HG02973 (cell line): Measurements from ENCODE around the gene AGAP3.

Source experiments
- ATAC-seq: cut with Tn5 transposase; IDR thresholded peaks from one replicate; pipeline ENCODE4 v1.9.1; 2021; ENCODE audit warnings: moderate library complexity; ENCODE audit not compliant: unreplicated experiment

The AGAP3 gene

GRCh38 chr7:151134743-151135524 is 48.7 kb downstream of the AGAP3 start:
- no peak for ATAC-seq

DNA sequence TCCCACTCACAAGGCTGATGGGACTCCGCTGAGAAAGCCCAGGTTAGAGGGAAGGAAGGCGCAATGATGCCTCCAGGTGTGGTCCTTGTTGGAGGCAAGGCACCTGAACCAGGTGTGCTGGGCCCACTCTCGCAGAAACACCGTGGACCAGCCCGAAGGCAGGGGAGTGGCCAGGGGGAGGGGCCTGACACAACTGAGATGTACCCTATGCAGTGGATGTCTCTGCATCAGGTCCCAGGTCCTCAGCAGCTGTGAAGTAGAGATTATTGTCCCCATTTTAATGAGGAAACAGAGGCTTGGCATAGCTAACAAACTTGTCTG is 49.2 kb downstream of the AGAP3 start:
- no peak for ATAC-seq

GRCh38 chr7:151135866-151136843 is 49.9 kb downstream of the AGAP3 start:
- no peak for ATAC-seq

- ATAC-seq = no peak
These were observed 50.9 kb downstream of the AGAP3 start for GRCh38 chr7:151137076-151137675.

- no peak for ATAC-seq
These were observed 51.5 kb downstream of the AGAP3 start for GRCh38 chr7:151137791-151138152.

GRCh38 chr7:151138153-151138851 is 52.0 kb downstream of the AGAP3 start:
- ATAC-seq = no peak

DNA sequence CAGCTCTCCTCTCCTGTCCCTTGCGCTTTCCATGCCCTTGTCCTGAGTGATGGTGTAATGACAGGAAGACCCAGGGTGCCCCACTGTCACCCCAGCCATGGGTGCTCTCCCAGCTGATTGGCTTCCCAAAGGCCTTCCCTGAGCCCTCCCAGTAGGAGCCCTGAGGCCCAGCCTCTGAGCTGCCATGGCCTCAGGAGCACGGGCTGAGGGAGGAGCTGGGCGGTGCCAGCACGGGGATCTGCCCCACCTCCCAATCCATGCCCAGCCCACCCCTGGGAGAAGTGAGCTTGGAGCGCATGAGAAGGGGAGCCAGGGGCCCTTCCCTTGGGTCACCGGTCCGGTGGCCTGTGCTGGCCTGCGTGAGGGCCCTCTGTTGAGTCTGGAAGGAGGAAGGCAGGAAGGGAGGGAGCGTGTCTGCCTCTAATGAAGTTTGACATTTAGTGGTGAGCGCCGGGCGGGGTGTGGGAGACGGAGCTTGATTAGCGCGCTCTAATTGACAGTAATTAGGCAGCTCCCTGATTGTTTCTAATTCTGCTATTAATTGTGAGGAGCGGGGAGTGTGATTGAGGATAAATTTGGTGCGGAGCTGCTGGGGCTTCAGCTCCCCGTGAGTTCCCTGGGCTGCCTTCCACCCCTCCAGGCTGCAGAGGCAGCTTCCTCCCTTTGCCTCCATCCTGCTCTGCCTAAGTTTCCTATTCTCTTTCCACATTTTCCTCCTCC is 53.0 kb downstream of the AGAP3 start:
- no peak for ATAC-seq

DNA sequence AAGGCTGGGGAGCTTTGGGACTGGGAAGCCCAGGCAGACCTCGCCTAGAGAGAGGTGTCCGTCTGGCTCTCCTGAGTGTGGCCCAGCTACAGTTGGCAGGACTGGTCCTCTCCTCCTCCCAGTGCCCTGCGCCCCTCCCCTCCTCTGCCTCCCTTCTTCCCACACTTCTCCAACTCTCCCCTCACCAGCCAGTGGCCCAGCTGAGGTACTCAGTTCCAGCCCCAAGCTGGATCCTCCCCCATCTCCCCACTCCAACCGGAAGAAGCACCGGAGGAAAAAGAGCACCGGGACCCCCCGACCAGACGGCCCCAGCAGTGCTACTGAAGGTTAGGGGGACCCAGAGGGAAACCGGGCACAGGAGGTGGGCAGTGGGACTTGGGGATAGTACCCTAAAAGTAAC is 53.5 kb downstream of the AGAP3 start:
- no peak for ATAC-seq

- no peak for ATAC-seq
These were observed 54.6 kb downstream of the AGAP3 start for GRCh38 chr7:151140826-151141225.

- ATAC-seq = no peak
These were observed 55.1 kb downstream of the AGAP3 start for GRCh38 chr7:151141311-151141854.

DNA sequence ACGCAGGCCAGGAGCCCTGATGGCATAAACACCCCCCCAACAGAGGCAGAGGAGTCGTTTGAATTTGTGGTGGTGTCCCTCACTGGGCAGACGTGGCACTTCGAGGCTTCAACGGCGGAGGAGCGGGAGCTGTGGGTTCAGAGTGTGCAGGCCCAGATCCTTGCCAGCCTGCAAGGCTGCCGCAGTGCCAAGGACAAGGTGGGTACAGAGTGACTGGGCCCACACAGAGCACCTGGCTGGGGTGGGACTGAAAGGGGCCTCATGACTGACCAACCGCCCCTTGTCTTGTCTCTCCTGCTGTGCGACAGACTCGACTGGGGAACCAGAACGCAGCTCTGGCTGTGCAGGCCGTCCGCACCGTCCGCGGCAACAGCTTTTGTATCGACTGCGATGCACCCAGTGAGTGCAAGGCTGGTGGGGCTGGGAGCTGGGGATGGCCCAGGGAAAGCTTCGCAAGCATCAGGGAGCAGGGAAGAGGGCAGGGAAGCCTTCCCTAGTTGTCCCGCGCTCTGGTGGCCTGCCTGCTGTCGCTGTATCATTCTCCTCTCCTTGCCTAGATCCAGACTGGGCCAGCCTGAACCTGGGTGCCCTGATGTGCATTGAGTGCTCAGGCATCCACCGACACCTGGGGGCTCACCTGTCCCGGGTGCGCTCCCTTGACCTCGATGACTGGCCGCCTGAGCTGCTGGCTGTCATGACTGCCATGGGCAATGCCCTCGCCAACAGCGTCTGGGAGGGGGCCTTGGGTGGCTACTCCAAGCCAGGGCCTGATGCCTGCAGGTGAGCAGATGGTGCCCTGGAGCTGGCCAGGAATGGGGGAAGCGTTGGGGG is 55.8 kb downstream of the AGAP3 start:
- ATAC-seq = no peak

GRCh38 chr7:151142686-151143040 is 56.4 kb downstream of the AGAP3 start:
- no peak for ATAC-seq

- ATAC-seq = no peak
These were observed 57.2 kb downstream of the AGAP3 start for GRCh38 chr7:151143261-151144015.

- ATAC-seq = no peak
These were observed 58.1 kb downstream of the AGAP3 start for GRCh38 chr7:151144387-151144786.

DNA sequence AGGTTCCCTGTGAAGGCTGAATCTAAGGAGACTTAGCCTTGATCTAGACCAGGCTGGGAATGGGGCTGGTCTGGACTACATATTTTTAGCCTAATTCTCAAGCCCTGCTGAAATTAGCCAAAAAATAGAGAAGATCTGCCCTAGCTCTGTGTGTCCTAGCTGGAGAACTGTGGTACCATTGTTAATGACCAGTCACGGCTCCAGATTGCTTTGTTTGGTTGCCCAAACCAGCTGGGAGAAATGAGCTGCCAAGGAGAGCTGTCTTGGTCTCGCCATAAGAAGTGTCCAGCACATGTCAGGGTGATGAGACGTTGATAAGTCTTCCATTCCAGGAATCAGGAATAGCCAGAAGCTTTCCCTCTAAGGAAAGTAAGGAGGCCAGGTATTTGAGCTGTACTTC is 60.5 kb downstream of the AGAP3 start:
- no peak for ATAC-seq

DNA sequence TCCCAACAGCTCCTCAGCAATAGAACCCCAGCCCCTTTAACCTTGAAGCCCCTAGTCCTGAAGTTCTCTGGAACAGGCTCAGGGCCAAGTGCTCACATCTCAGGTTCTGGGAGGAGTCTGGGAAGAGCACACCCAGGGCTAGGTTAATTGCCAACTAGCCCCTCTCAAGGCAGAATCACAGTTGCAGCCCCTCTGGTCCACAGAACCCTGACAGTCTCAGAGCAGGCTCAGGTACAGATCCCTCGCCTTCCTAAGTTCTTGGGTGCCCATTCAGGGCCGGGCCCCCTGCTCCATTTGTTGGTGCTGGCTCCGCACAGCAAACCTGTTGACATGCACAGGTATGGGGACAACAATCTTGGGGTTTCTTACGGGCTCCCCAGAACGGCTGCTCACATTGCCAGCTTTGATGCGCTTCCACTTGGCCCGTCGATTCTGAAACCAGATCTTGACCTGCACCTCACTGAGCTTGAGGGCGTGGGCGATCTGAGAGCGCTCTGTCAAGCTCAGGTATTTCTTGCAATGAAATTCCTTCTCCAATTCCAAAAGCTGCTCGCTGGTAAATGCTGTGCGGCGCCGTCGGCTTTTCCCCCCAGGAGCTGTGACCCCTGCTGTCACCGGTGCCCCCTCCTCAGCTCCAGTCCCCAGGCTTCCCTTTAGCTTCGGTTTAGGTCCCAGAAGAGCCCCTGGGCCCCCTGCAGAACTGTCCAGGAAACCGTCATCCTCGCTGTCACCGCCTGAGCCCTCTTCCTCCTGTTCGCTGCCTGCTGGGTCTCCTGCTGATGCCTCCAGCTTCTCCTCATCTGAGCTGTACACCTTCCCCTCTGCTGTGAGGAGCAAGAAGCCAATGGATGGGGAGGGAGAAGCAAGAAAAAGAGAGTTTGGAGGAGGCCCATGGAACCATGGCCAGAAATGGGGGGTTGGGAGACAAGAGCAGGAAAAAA is 62.3 kb downstream of the AGAP3 start:
- no peak for ATAC-seq

- no peak for ATAC-seq
These were observed 64.1 kb downstream of the AGAP3 start for GRCh38 chr7:151150388-151150787.
